Neural progenitor cell (in vitro differentiated cells): Measurements from ENCODE around the gene C7. TPM values are rescaled to one million over a fixed set of nuclear protein-coding genes. Genes with fewer than 3 reads are reported as not detected.

ENCODE experiments used
- DNase-seq: peaks from one replicate; pipeline ENCODE4 v3.0.0-alpha.2; 2016; ENCODE audit warnings: low spot score
- H2AFZ ChIP-seq: fragments of 200-600 bp; sonication (generic); replicated peaks from 2 replicates; pipeline ENCODE4 v1.6.1; 2016; ENCODE audit warnings: antibody characterized with exemption
- H3F3A ChIP-seq: fragments of 200-600 bp; sonication (generic); 2 replicates; pipeline ENCODE4 v1.6.1; 2016; ENCODE audit warnings: antibody characterized with exemption, low read depth
- H3K27ac ChIP-seq: fragments of 200-600 bp; sonication (generic); 2 replicates; pipeline ENCODE4 v1.5.1; 2016; ENCODE audit warnings: mild to moderate bottlenecking
- H3K27me3 ChIP-seq: fragments of 200-600 bp; sonication (generic); 2 replicates; pipeline ENCODE4 v1.6.1; 2016; ENCODE audit warnings: mild to moderate bottlenecking, moderate library complexity
- H3K36me3 ChIP-seq: fragments of 200-600 bp; sonication (generic); 2 replicates; pipeline ENCODE4 v1.5.1; 2016
- H3K4me1 ChIP-seq: fragments of 200-600 bp; sonication (generic); 2 replicates; pipeline ENCODE4 v1.6.1; 2016; ENCODE audit warnings: mixed run types
- H3K4me2 ChIP-seq: fragments of 200-600 bp; sonication (generic); 2 replicates; pipeline ENCODE4 v1.6.1; 2016
- H3K4me3 ChIP-seq: fragments of 200-600 bp; sonication (generic); 2 replicates; pipeline ENCODE4 v1.5.1; 2016
- H3K79me2 ChIP-seq: fragments of 200-600 bp; sonication (generic); 2 replicates; pipeline ENCODE4 v1.6.1; 2016; ENCODE audit warnings: low read depth
- H3K9ac ChIP-seq: fragments of 200-600 bp; sonication (generic); 2 replicates; pipeline ENCODE4 v1.6.1; 2016
- H3K9me3 ChIP-seq: fragments of 200-600 bp; sonication (generic); 2 replicates; pipeline ENCODE4 v1.5.1; 2016; ENCODE audit warnings: low read depth
- H4K20me1 ChIP-seq: fragments of 200-600 bp; sonication (generic); 2 replicates; pipeline ENCODE4 v1.6.1; 2016; ENCODE audit warnings: low read depth
- H3K27ac Mint-ChIP-seq: 3 replicates; pipeline ENCODE4 v1.8.0; 2021; ENCODE audit warnings: mixed read lengths
- H3K27me3 Mint-ChIP-seq: 2 replicates; pipeline ENCODE4 v1.8.0; 2022; ENCODE audit warnings: low read depth, mild to moderate bottlenecking, inconsistent platforms, moderate library complexity, mixed read lengths; ENCODE audit not compliant: insufficient read depth
- H3K36me3 Mint-ChIP-seq: 3 replicates; pipeline ENCODE4 v1.8.0; 2021; ENCODE audit warnings: mixed read lengths
- H3K4me1 Mint-ChIP-seq: 3 replicates; pipeline ENCODE4 v1.8.0; 2021; ENCODE audit warnings: mixed read lengths
- H3K4me3 Mint-ChIP-seq: 3 replicates; pipeline ENCODE4 v1.8.0; 2021; ENCODE audit warnings: mild to moderate bottlenecking, moderate library complexity, mixed read lengths
- H3K9me3 Mint-ChIP-seq: 3 replicates; pipeline ENCODE4 v1.8.0; 2020; ENCODE audit warnings: mixed read lengths
- EZH2 ChIP-seq: fragments of 200-600 bp; sonication (generic); IDR thresholded peaks from 2 replicates; pipeline ENCODE4 v1.6.1; 2017; ENCODE audit warnings: antibody characterized with exemption, mild to moderate bottlenecking, moderate library complexity
- EZH2phosphoT487 ChIP-seq: fragments of 200-600 bp; sonication (generic); IDR thresholded peaks from 2 replicates; pipeline ENCODE4 v1.6.1; 2017; ENCODE audit warnings: antibody characterized with exemption
- total RNA-seq: library from RNA; depleted of rRNA; stranded (reverse); fragments of >200 nt; gene quantifications from 2 replicates; pipeline ENCODE4 v1.2.3, GENCODE V29; 2015; ENCODE audit warnings: low replicate concordance
- TF ChIP-seq, protein P1 (sequence below): fragments of 200-600 bp; sonication (generic); IDR thresholded peaks from 2 replicates; pipeline ENCODE4 v1.5.1; 2017; ENCODE audit warnings: antibody characterized with exemption, mild to moderate bottlenecking

The C7 gene
- total RNA-seq, 1 donor from 2014 or later = not detected

DNA sequence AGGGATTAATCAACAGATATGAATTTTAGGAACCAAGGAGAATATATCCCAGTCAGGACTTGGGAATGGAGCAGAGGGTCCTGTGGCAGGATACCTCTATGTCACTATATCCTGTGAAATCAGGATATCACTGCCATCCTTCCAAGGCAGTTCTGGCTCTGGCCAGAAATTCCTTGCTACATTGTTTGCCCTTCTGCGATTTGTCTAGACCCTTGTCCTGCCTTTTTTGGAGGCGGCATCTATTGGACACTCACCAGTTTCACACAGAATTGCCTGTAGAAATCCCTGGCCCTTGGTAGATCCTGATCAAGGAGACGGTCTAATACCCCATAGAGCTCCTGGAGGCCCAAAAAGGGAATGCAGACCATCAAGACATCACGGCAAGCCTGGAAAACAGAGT, 90.7 kb downstream of the C7 start:
- no peak overlapping the region for H3K9ac ChIP-seq
- no peak for DNase-seq
- no peaks in the 10 kb centered on the region for H3K27me3 Mint-ChIP-seq
- no peaks in the 10 kb centered on the region for H3K36me3 ChIP-seq
- H3K4me1 ChIP-seq = no peaks in the 10 kb centered on the region
- H3K27ac Mint-ChIP-seq = no peak overlapping the region
- H3K27ac ChIP-seq = no peak overlapping the region
- no peak for TF ChIP-seq EZH2phosphoT487
- TF ChIP-seq, protein P1, sequence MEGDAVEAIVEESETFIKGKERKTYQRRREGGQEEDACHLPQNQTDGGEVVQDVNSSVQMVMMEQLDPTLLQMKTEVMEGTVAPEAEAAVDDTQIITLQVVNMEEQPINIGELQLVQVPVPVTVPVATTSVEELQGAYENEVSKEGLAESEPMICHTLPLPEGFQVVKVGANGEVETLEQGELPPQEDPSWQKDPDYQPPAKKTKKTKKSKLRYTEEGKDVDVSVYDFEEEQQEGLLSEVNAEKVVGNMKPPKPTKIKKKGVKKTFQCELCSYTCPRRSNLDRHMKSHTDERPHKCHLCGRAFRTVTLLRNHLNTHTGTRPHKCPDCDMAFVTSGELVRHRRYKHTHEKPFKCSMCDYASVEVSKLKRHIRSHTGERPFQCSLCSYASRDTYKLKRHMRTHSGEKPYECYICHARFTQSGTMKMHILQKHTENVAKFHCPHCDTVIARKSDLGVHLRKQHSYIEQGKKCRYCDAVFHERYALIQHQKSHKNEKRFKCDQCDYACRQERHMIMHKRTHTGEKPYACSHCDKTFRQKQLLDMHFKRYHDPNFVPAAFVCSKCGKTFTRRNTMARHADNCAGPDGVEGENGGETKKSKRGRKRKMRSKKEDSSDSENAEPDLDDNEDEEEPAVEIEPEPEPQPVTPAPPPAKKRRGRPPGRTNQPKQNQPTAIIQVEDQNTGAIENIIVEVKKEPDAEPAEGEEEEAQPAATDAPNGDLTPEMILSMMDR = no peak
- TF ChIP-seq EZH2 = no peak
- H3K4me3 ChIP-seq = no peak overlapping the region
- H3K9me3 ChIP-seq = no peaks in the 10 kb centered on the region
- no peak overlapping the region for H3K4me2 ChIP-seq
- no peaks in the 10 kb centered on the region for H3K79me2 ChIP-seq
- no peaks in the 10 kb centered on the region for H3K27me3 ChIP-seq
- H3K4me3 Mint-ChIP-seq = no peak overlapping the region
- no peaks in the 10 kb centered on the region for H4K20me1 ChIP-seq
- H3F3A ChIP-seq = no peaks in the 10 kb centered on the region
- H3K36me3 Mint-ChIP-seq = no peaks in the 10 kb centered on the region
- no peak overlapping the region for H2AFZ ChIP-seq
- no peaks in the 10 kb centered on the region for H3K9me3 Mint-ChIP-seq
- H3K4me1 Mint-ChIP-seq = no peaks in the 10 kb centered on the region

DNA sequence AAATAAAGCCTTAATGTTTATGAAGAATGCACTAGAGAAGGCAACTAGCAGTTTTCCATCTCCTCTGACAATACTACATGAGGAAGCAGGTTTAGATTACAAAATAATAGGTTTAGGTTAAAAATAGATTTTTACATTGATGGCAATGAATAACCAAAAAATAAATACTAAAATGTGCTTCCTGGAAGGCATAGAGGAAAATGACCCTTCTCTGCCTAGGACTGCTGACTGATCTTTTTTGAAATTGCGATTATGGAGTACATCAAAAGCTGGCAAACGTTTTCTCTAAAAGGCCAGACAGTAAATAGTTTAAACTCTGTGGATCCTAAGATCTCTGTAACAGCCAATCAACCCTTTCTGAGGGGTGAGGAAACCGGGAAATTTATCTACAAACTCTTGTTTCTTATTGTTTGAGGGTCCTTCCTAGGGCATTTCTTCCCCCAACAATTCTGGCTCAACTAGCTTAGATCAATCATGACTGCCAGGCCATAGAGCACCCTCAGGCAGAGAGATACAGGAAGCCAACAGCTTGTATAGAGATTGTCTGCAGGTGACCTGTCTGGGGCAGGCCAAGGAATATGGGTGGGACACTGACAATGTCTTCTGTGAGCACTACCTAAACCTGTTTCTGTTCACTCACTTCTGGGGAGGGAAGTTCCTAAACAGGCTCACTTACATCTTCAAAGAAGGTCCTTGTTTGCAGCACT, 94.5 kb downstream of the C7 start:
- Histone ChIP-seq H3K36me3 (no peaks in the 10 kb centered on the region), H3K27me3 (no peaks in the 10 kb centered on the region), H3K9me3 (no peaks in the 10 kb centered on the region), H3K4me3 (no peak overlapping the region), H2AFZ (no peak overlapping the region), H3K4me2 (no peak overlapping the region), H3K4me1 (no peaks in the 10 kb centered on the region), H3K9ac (no peak overlapping the region), H3F3A (no peaks in the 10 kb centered on the region), H3K27ac (no peak overlapping the region), H3K79me2 (no peaks in the 10 kb centered on the region), H4K20me1 (no peaks in the 10 kb centered on the region)
- no peaks in the 10 kb centered on the region for H3K4me1 Mint-ChIP-seq
- H3K36me3 Mint-ChIP-seq = no peaks in the 10 kb centered on the region
- H3K4me3 Mint-ChIP-seq = no peak overlapping the region
- no peak for DNase-seq
- H3K27me3 Mint-ChIP-seq = no peaks in the 10 kb centered on the region
- H3K27ac Mint-ChIP-seq = no peak overlapping the region
- no peaks in the 10 kb centered on the region for H3K9me3 Mint-ChIP-seq
- no peak for TF ChIP-seq EZH2
- no peak for TF ChIP-seq EZH2phosphoT487
- TF ChIP-seq, protein P1 = no peak

DNA sequence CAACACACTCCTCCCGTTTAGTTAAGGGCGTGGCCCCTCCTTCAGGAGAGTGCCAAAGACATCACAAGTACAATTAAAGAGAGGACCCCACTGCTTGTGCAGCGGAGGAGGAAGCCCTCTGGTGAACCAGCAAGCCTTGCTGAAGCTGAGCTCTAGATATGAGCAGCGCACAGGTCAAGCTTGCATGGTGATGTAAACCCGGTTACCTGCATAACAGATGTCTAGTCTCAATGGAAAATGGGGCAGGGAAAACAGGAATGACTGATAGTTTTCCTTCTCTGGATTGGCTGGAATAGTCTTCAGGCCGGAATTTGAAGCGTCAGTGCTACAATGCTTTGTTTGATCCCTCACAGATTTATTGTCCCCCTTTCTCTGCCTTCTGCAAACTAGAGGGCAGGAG, 95.6 kb downstream of the C7 start:
- TF ChIP-seq EZH2phosphoT487 = no peak
- TF ChIP-seq, protein P1 = no peak
- no peak for TF ChIP-seq EZH2
- no peak overlapping the region for H3K27ac ChIP-seq

More for the DNA sequence above, 95.6 kb downstream of the C7 start:
- no peaks in the 10 kb centered on the region for H3K9me3 ChIP-seq
- no peak overlapping the region for H3K4me2 ChIP-seq
- H3K79me2 ChIP-seq = no peaks in the 10 kb centered on the region
- H3K27me3 ChIP-seq = no peaks in the 10 kb centered on the region
- H4K20me1 ChIP-seq = no peaks in the 10 kb centered on the region
- Mint-ChIP-seq H3K36me3 (no peaks in the 10 kb centered on the region), H3K4me3 (no peak overlapping the region), H3K9me3 (no peaks in the 10 kb centered on the region), H3K4me1 (no peaks in the 10 kb centered on the region), H3K27ac (no peak overlapping the region), H3K27me3 (no peaks in the 10 kb centered on the region)
- no peak overlapping the region for H2AFZ ChIP-seq
- H3F3A ChIP-seq = no peaks in the 10 kb centered on the region
- H3K4me3 ChIP-seq = no peak overlapping the region
- no peaks in the 10 kb centered on the region for H3K4me1 ChIP-seq
- DNase-seq = no peak
- no peaks in the 10 kb centered on the region for H3K36me3 ChIP-seq
- H3K9ac ChIP-seq = no peak overlapping the region
